CD8-positive, alpha-beta memory T cell (primary cell): ENCODE results near the gene HELZ. TPM values are rescaled to one million over a fixed set of nuclear protein-coding genes. Genes with fewer than 3 reads are reported as not detected.

Experiments
- CTCF ChIA-PET: fragments of 350-600 bp; sonication (Branson Sonifier 250); formaldehyde crosslinking; loops from one replicate; lab custom pipeline; 2021; ENCODE audit warnings: antibody characterized with exemption; lab: Charles Lee
- POLR2A ChIA-PET: fragments of 350-600 bp; sonication (Branson Sonifier 250); formaldehyde crosslinking; loops from one replicate; lab custom pipeline; 2021; ENCODE audit warnings: antibody characterized with exemption; lab: Charles Lee
- DNase-seq, 5 donors: peaks; one replicate each; pipeline versions ENCODE4 v3.0.0 to v3.0.0-alpha.2; 2020 to 2022; ENCODE audit warnings: mixed read lengths in 1 of 5
- H3K27ac ChIP-seq: one replicate; pipeline ENCODE4 v1.7.0; 2013; ENCODE audit warnings: low read depth, mild to moderate bottlenecking, low read length, moderate library complexity
- H3K27me3 ChIP-seq: 2 replicates; pipeline ENCODE4 v1.7.0; 2013; ENCODE audit warnings: low read length, mild to moderate bottlenecking; ENCODE audit not compliant: insufficient read depth, poor library complexity, severe bottlenecking
- H3K36me3 ChIP-seq: 2 replicates; pipeline ENCODE4 v1.7.0; 2013; ENCODE audit warnings: mild to moderate bottlenecking, low read length, moderate library complexity; ENCODE audit not compliant: insufficient read depth
- H3K4me1 ChIP-seq: 2 replicates; pipeline ENCODE4 v1.7.0; 2013; ENCODE audit warnings: mild to moderate bottlenecking, low read length, moderate library complexity; ENCODE audit not compliant: insufficient read depth
- H3K4me3 ChIP-seq: 2 replicates; pipeline ENCODE4 v1.7.0; 2013; ENCODE audit warnings: mild to moderate bottlenecking, low read length
- H3K9me3 ChIP-seq: 2 replicates; pipeline ENCODE4 v1.7.0; 2013; ENCODE audit warnings: mild to moderate bottlenecking, low read length
- H3K27ac Mint-ChIP-seq, 8 donors: one replicate each; pipeline ENCODE4 v1.8.0; 2020 to 2021; ENCODE audit warnings: mixed read lengths in 8 of 8, mild to moderate bottlenecking in 6 of 8, inconsistent platforms in 3 of 8, moderate library complexity in 3 of 8
- H3K27me3 Mint-ChIP-seq, 2 donors: one replicate each; pipeline ENCODE4 v1.8.0; 2020 to 2021; ENCODE audit warnings: mixed read lengths in 2 of 2, mild to moderate bottlenecking in 1 of 2, moderate library complexity in 1 of 2
- H3K36me3 Mint-ChIP-seq, 3 donors: one replicate each; pipeline ENCODE4 v1.8.0; 2020 to 2021; ENCODE audit warnings: mixed read lengths in 3 of 3, inconsistent platforms in 1 of 3, mild to moderate bottlenecking in 1 of 3
- H3K4me1 Mint-ChIP-seq, 3 donors: one replicate each; pipeline ENCODE4 v1.8.0; 2020 to 2021; ENCODE audit warnings: mixed read lengths in 3 of 3, inconsistent platforms in 1 of 3, mild to moderate bottlenecking in 1 of 3
- H3K4me3 Mint-ChIP-seq, 7 donors: one replicate each; pipeline ENCODE4 v1.8.0; 2020 to 2021; ENCODE audit warnings: mixed read lengths in 7 of 7, mild to moderate bottlenecking in 6 of 7, moderate library complexity in 4 of 7, inconsistent platforms in 2 of 7
- H3K9me3 Mint-ChIP-seq, 5 donors: one replicate each; pipeline ENCODE4 v1.8.0; 2020 to 2022; ENCODE audit warnings: mixed read lengths in 5 of 5, mild to moderate bottlenecking in 3 of 5, moderate library complexity in 2 of 5, inconsistent platforms in 1 of 5
- polyA plus RNA-seq: library from polyadenylated mRNA; unstranded; fragments of 300-500 nt; fragmentation: Illumina TruSeq; gene quantifications from one replicate; pipeline ENCODE4 v1.2.3, GENCODE V29; 2021
- total RNA-seq, 2 experiments: library from RNA; stranded (reverse); gene quantifications; one replicate each; pipeline ENCODE4 v1.2.3, GENCODE V29; 2021

The HELZ gene
- total and polyA plus RNA-seq, 3 experiments from 2014 or later, result 56.4 to 85.0 (median 62.5) TPM

DNA sequence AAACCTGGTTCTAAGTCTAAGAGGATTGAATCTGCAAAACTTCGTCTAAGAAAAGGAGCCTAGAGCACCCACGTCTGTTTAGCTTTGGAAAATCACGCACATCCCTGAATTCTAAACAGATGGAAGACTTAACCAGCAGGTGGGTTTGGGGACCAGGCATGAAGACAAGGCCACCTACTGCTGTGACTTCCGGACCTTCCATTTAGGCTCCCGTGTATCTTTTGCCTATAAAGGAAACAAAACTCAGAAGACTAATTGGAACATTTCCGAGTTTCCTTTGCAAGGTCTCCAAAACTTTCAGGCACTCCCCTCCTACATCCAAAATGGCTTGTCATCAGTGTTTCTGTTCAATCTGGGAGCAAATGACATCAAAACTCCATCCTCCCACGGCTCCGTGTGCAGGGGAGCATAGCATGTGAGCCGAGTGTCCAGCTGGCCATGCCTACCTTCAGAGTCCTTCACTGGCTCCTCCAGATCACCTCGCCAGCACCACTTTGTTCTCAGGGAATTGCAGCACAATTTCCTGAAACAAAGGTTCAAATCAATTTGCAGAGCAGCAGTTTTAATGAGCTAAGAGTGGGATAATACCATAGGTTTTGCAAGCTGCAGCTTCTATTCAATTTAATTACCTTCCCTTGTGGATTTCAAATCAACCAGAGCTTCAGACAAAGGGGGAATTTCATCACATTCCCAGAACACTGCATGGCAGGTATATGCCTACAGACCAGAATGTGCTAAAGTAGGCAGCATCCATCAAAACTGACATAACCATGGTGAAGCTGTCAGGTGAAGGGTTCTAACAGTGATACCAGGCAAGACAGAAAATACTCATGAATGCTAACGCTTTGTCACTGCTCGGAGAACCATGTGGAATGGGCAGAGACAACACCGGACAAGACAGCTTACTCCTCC, 177.2 kb downstream of the HELZ start:
- Mint-ChIP-seq H3K9me3 (peaks cover 0 to 2% (median 0%) of the 10 kb centered on the region in 5 donors), H3K36me3 (peaks cover 3 to 15% (median 8%) of the 10 kb centered on the region in 3 donors), H3K4me3 (no peak overlapping the region), H3K27me3 (no peaks in the 10 kb centered on the region), H3K4me1 (peaks cover 0 to 2% (median 0%) of the 10 kb centered on the region in 3 donors), H3K27ac (peak overlapping the region in 1 of 8 donors; percentile 20)
- no peak for DNase-seq
- Histone ChIP-seq H3K4me1 (no peaks in the 10 kb centered on the region), H3K36me3 (no peaks in the 10 kb centered on the region), H3K27me3 (no peaks in the 10 kb centered on the region), H3K27ac (no peak overlapping the region), H3K9me3 (no peaks in the 10 kb centered on the region), H3K4me3 (no peak overlapping the region)
- ChIA-PET POLR2A (no interaction called here), CTCF (interaction anchor here (1.7 kb wide), 1 partner anchor 14 kb away, joined by 6 read pairs; no protein-coding TSS in a partner anchor)

DNA sequence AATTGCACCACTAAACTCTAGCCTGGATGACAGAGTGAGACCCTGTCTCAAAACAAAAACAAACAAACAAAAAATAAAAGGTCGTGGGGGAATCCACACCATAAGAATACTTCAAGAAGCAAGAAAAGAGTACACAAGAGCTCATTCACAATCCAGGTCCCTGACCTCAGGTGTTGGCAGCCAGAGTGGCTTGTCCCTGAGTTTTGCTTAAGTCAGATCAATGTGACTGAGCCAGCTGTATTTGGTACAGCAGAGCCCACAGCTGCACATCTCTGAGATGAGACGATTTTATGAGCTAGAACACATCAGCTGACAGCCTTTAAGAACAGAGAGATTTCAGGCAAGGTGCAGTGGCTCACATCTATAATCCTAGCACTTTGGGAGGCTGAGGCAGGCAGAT, 178.3 kb downstream of the HELZ start:
- Histone ChIP-seq H3K4me1 (no peaks in the 10 kb centered on the region), H3K36me3 (no peaks in the 10 kb centered on the region), H3K27ac (no peak overlapping the region), H3K9me3 (no peaks in the 10 kb centered on the region), H3K4me3 (no peak overlapping the region), H3K27me3 (no peaks in the 10 kb centered on the region)
- DNase-seq, result no peak
- CTCF ChIA-PET, result no interaction called here
- peaks cover 0 to 2% (median 0%) of the 10 kb centered on the region in 3 donors for H3K4me1 Mint-ChIP-seq
- H3K27me3 Mint-ChIP-seq, result no peaks in the 10 kb centered on the region
- peaks cover 3 to 8% (median 8%) of the 10 kb centered on the region in 3 donors for H3K36me3 Mint-ChIP-seq
- H3K4me3 Mint-ChIP-seq, result no peak overlapping the region
- no peak overlapping the region for H3K27ac Mint-ChIP-seq
- POLR2A ChIA-PET, result no interaction called here
- peaks cover 0 to 2% (median 0%) of the 10 kb centered on the region in 5 donors for H3K9me3 Mint-ChIP-seq

DNA sequence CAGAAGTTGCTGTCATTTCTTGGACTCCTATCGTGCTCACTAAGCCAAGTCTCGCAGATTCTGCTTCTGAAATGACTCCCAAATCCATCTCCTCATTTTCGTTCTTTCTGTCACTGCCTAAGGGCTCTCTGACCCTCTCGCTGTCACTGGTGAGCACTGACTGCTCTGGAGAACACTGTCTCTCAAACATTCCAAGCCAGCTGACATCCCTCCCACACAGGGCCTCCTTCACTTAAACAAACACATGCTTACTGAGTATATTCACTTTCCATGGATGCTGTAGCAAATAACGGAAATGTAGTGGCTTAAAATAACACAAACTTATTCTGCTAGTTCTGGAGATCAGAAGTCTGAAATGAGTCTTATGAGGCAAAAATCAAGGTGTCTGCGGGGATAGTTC, 181.9 kb downstream of the HELZ start:
- H3K9me3 ChIP-seq, result no peaks in the 10 kb centered on the region
- H3K27ac ChIP-seq, result no peak overlapping the region
- peaks cover 0 to 3% (median 0%) of the 10 kb centered on the region in 5 donors for H3K9me3 Mint-ChIP-seq
- peaks cover 3 to 11% (median 10%) of the 10 kb centered on the region in 3 donors for H3K36me3 Mint-ChIP-seq
- H3K27me3 Mint-ChIP-seq, result no peaks in the 10 kb centered on the region
- no peak overlapping the region for H3K4me3 ChIP-seq
- no peak overlapping the region for H3K27ac Mint-ChIP-seq
- CTCF ChIA-PET, result no interaction called here
- H3K4me1 Mint-ChIP-seq, result no peaks in the 10 kb centered on the region
- POLR2A ChIA-PET, result interaction anchor here (0.7 kb wide), 1 partner anchor 261 kb away, joined by 4 read pairs; no protein-coding TSS in a partner anchor
- no peaks in the 10 kb centered on the region for H3K36me3 ChIP-seq
- no peaks in the 10 kb centered on the region for H3K4me1 ChIP-seq
- no peak for DNase-seq
- no peak overlapping the region for H3K4me3 Mint-ChIP-seq
- H3K27me3 ChIP-seq, result no peaks in the 10 kb centered on the region

DNA sequence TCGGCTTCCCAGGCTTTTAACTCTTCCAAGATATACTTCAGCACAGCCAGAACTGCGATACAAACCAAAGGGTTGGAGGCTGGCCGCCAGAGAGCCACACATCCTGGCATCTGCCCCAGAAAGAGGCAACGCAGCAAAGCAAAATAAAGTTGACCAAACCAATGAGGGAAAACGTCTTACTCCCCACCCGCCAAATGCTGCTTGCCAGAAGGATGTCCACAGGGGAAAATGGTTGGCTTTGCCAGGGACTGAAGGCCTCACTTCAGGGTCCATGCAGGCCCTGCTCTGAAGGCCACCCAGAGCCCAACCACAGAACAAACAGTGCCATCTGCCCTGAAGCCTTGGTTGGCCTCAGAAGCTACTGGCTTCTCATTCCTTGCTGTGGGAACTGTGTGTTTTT, 185.6 kb downstream of the HELZ start:
- Histone ChIP-seq H3K9me3 (no peaks in the 10 kb centered on the region), H3K36me3 (no peaks in the 10 kb centered on the region), H3K27ac (no peak overlapping the region), H3K27me3 (no peaks in the 10 kb centered on the region), H3K4me3 (no peak overlapping the region), H3K4me1 (no peaks in the 10 kb centered on the region)
- peaks cover 3 to 14% (median 7%) of the 10 kb centered on the region in 3 donors for H3K36me3 Mint-ChIP-seq
- H3K27ac Mint-ChIP-seq, result no peak overlapping the region
- H3K4me3 Mint-ChIP-seq, result no peak overlapping the region
- H3K27me3 Mint-ChIP-seq, result peaks cover 0 to 2% of the 10 kb centered on the region in 2 donors
- CTCF ChIA-PET, result no interaction called here
- DNase-seq, result no peak
- POLR2A ChIA-PET, result no interaction called here
- H3K4me1 Mint-ChIP-seq, result no peaks in the 10 kb centered on the region
- H3K9me3 Mint-ChIP-seq, result peaks cover 0 to 3% (median 0%) of the 10 kb centered on the region in 5 donors

DNA sequence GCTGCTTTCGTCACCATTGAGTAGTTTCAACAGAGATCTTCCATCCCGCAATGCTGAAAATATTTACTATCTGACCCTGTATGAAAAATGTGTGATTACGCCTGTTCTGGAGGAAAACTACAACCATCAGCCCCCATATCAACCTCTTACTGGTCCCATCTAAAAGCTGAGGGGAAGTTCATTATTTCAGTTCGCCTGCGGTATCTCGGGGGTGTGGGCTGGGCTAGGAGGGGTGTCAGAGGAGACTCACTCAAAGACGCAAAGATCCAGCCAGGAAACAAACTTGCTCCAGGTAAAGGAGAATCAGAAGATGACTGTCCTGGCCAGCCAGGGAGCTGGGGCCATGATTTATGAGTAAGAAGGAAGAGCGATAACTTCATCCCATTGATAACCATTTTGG, 187.0 kb downstream of the HELZ start:
- Histone ChIP-seq H3K4me1 (no peaks in the 10 kb centered on the region), H3K9me3 (no peaks in the 10 kb centered on the region), H3K36me3 (no peaks in the 10 kb centered on the region), H3K4me3 (no peak overlapping the region), H3K27me3 (no peaks in the 10 kb centered on the region), H3K27ac (no peak overlapping the region)
- CTCF ChIA-PET, result no interaction called here
- peak overlapping the region in 1 of 8 donors; percentile 29 for H3K27ac Mint-ChIP-seq
- POLR2A ChIA-PET, result no interaction called here
- H3K4me3 Mint-ChIP-seq, result no peak overlapping the region
- H3K36me3 Mint-ChIP-seq, result peaks cover 1 to 11% (median 7%) of the 10 kb centered on the region in 3 donors
- H3K27me3 Mint-ChIP-seq, result peaks cover 0 to 2% of the 10 kb centered on the region in 2 donors
- H3K9me3 Mint-ChIP-seq, result peaks cover 0 to 3% (median 0%) of the 10 kb centered on the region in 5 donors
- DNase-seq, result no peak
- H3K4me1 Mint-ChIP-seq, result no peaks in the 10 kb centered on the region

DNA sequence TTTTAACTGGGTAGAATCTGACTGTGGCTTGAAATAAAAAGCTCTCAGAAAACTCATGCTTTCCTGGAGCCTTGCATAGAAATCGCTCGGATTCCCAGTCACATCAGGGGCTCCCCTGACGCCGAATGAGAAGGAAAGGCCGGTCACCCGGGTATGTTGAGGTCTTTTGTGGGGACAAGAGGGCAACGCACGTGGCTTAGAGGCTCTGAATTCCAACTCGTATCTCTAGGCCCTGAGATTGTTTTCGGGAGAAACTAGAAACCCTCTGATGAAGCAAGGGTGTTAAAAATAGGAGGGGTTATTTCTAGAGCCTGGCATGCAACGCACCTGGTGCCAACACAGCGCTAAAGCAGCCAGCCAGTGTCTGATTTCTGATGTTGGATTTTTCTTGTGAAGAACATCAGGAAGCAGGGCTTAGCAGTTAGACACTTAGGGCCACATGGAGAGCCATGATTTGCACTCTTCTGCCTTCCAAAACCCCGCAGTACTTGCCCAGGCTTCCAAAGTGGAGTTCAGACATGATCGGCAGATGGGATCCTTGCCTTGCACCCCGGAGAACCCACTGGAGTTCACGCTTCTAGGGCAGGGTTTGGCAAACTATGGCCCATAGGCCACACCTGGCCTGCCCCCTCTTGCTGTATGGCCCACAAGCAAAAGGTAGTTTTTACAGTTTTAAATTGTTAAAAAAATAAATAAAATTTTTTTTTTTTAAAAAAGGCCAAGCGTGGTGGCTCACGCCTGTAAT, 188.1 kb downstream of the HELZ start:
- H3K27ac Mint-ChIP-seq, result peak overlapping the region in 2 of 8 donors; percentile 11 to 38
- ChIA-PET CTCF (no interaction called here), POLR2A (no interaction called here)
- Histone ChIP-seq H3K4me1 (no peaks in the 10 kb centered on the region), H3K36me3 (no peaks in the 10 kb centered on the region), H3K4me3 (no peak overlapping the region), H3K27ac (no peak overlapping the region), H3K27me3 (no peaks in the 10 kb centered on the region), H3K9me3 (no peaks in the 10 kb centered on the region)
- H3K36me3 Mint-ChIP-seq, result peaks cover 0 to 10% (median 7%) of the 10 kb centered on the region in 3 donors
- H3K9me3 Mint-ChIP-seq, result peaks cover 0 to 3% (median 0%) of the 10 kb centered on the region in 5 donors
- DNase-seq, result peak in 1 of 5 donors; percentile 8
- no peak overlapping the region for H3K4me3 Mint-ChIP-seq
- no peaks in the 10 kb centered on the region for H3K4me1 Mint-ChIP-seq
- H3K27me3 Mint-ChIP-seq, result peaks cover 0 to 3% of the 10 kb centered on the region in 2 donors

DNA sequence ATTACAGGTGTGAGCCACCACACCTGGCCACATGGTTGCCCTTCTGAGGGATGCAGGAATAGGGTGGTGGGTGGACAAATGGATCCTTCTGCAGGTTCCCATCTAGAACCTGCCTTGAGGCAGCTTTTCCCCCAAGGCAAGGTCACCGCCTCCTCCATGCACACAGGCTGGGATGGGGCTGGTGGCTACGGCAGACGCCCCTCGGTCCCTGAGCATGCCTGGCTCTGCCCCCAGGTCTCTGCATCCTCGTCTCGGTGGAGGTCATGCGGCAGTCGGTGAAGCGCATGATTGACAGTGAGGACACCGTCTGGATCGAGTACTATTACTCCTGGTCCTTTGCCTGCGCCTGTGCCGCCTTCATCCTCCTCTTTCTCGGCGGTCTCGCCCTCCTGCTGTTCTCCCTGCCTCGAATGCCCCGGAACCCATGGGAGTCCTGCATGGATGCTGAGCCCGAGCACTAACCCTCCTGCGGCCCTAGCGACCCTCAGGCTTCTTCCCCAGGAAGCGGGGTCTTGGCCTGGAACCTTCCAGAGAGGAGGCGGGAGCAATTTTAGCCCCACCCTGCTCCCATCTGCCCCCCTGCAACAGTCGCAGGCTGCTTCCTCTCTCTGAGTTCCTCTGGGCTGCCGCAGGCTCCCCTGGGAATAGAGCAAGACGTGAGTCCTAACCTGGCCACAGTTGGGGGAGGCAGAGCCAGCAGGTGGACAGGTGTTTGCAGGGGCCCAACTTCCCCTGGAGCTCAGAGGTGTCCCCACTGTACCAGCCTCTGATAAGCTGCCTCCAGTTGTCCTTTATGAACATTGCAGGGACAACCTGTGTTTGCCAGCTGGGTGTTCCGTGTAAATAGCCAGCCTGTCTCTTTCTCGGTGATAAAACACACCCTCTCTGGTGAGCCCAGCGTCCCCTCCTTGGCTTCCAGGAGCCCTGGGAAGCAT, 188.9 kb downstream of the HELZ start:
- peak overlapping the region in 1 of 8 donors; percentile 19 for H3K27ac Mint-ChIP-seq
- Histone ChIP-seq H3K27me3 (no peaks in the 10 kb centered on the region), H3K4me3 (no peak overlapping the region), H3K4me1 (no peaks in the 10 kb centered on the region), H3K9me3 (no peaks in the 10 kb centered on the region), H3K36me3 (no peaks in the 10 kb centered on the region), H3K27ac (no peak overlapping the region)
- peaks cover 0 to 10% (median 5%) of the 10 kb centered on the region in 3 donors for H3K36me3 Mint-ChIP-seq
- CTCF ChIA-PET, result no interaction called here
- POLR2A ChIA-PET, result no interaction called here
- peak in 1 of 5 donors; percentile 33 for DNase-seq
- H3K4me3 Mint-ChIP-seq, result no peak overlapping the region
- H3K4me1 Mint-ChIP-seq, result no peaks in the 10 kb centered on the region
- peaks cover 0 to 3% (median 0%) of the 10 kb centered on the region in 5 donors for H3K9me3 Mint-ChIP-seq
- H3K27me3 Mint-ChIP-seq, result peaks cover 0 to 4% of the 10 kb centered on the region in 2 donors
